PC-3 (cell line): ENCODE measurements around the gene LINGO4. TPM values are rescaled to one million over a fixed set of nuclear protein-coding genes. Genes with fewer than 3 reads are reported as not detected.

Source experiments
- ATAC-seq: fragments of 200-7000 bp; cut with Tn5 transposase; 2 replicates; pipeline ENCODE4 v1.9.1; 2020; ENCODE audit warnings: mild to moderate bottlenecking, moderate library complexity
- BruUV-seq: library from RNA; stranded (reverse); fragments of 400-500 nt; replicated peaks from 2 replicates; lab custom pipeline; 2021; lab: Mats Ljungman, UMichigan
- CTCF ChIA-PET: fragments of 300-600 bp; sonication (Branson Sonifier 250); formaldehyde crosslinking; loops from one replicate; lab custom pipeline; 2022; ENCODE audit warnings: antibody characterized with exemption; lab: Charles Lee
- POLR2A ChIA-PET: fragments of 300-600 bp; sonication (Branson Sonifier 250); formaldehyde crosslinking; loops from one replicate; lab custom pipeline; 2022; ENCODE audit warnings: antibody characterized with exemption; ENCODE audit not compliant: unreplicated experiment; lab: Charles Lee
- DNase-seq: peaks from one replicate; pipeline ENCODE4 v3.0.0-alpha.2; 2015
- H2AFZ ChIP-seq: fragments of 300-600 bp; sonication (generic); 2 replicates; pipeline ENCODE4 v1.6.0; 2016; ENCODE audit warnings: antibody characterized with exemption, low read length
- H3F3A ChIP-seq: fragments of 300-600 bp; sonication (generic); one replicate; pipeline ENCODE4 v1.6.0; 2017; ENCODE audit warnings: antibody characterized with exemption, low read length, control low read depth, mild to moderate bottlenecking; ENCODE audit not compliant: unreplicated experiment
- H3K27ac ChIP-seq: fragments of 300-600 bp; sonication (generic); 2 replicates; pipeline ENCODE4 v1.5.1; 2016; ENCODE audit warnings: mild to moderate bottlenecking, low read length
- H3K27me3 ChIP-seq: fragments of 300-600 bp; sonication (generic); 2 replicates; pipeline ENCODE4 v1.6.1; 2016; ENCODE audit warnings: low read length, mixed read lengths
- H3K36me3 ChIP-seq: fragments of 300-600 bp; sonication (generic); 2 replicates; pipeline ENCODE4 v1.6.1; 2016; ENCODE audit warnings: low read depth, mixed run types, low read length, mixed read lengths
- H3K4me1 ChIP-seq: fragments of 300-600 bp; sonication (generic); 2 replicates; pipeline ENCODE4 v1.5.1; 2016; ENCODE audit warnings: low read length; ENCODE audit not compliant: insufficient read depth
- H3K4me2 ChIP-seq: fragments of 300-600 bp; sonication (generic); 2 replicates; pipeline ENCODE4 v1.6.0; 2016; ENCODE audit warnings: low read length
- H3K4me3 ChIP-seq: fragments of 300-600 bp; sonication (generic); 2 replicates; pipeline ENCODE4 v1.5.1; 2016; ENCODE audit warnings: mild to moderate bottlenecking, low read length, mixed read lengths
- H3K79me2 ChIP-seq: fragments of 300-600 bp; sonication (generic); 2 replicates; pipeline ENCODE4 v1.6.1; 2017; ENCODE audit warnings: low read length, mixed read lengths
- H3K9ac ChIP-seq: fragments of 300-600 bp; sonication (generic); 2 replicates; pipeline ENCODE4 v1.6.0; 2016; ENCODE audit warnings: mild to moderate bottlenecking, low read length
- H3K9me2 ChIP-seq: fragments of 300-600 bp; sonication (generic); replicated peaks from 2 replicates; pipeline ENCODE4 v1.6.1; 2016; ENCODE audit warnings: mixed run types, low read length, mixed read lengths
- H3K9me3 ChIP-seq: fragments of 300-600 bp; sonication (generic); 2 replicates; pipeline ENCODE4 v1.6.1; 2016; ENCODE audit warnings: low read length, mixed read lengths
- H4K20me1 ChIP-seq: fragments of 300-600 bp; sonication (generic); 2 replicates; pipeline ENCODE4 v1.6.1; 2016; ENCODE audit warnings: low read length, mixed read lengths
- EZH2 ChIP-seq: fragments of 300-600 bp; sonication (generic); IDR thresholded peaks from one replicate; pipeline ENCODE4 v1.6.1; 2017; ENCODE audit warnings: antibody characterized with exemption, mild to moderate bottlenecking, low read length; ENCODE audit not compliant: unreplicated experiment
- EZH2phosphoT487 ChIP-seq: fragments of 300-600 bp; sonication (generic); IDR thresholded peaks from 2 replicates; pipeline ENCODE4 v1.6.1; 2018; ENCODE audit warnings: mild to moderate bottlenecking, antibody characterized with exemption, low read length, borderline replicate concordance
- intact Hi-C: fragments of 100-400 bp; cut with micrococcal nuclease; formaldehyde crosslinking; loops from 2 replicates; pipeline ENCODE4 v1.9.0; 2023
- total RNA-seq: library from RNA; depleted of rRNA; stranded (reverse); fragments of >200 nt; gene quantifications from 2 replicates; pipeline ENCODE4 v1.2.3, GENCODE V29; 2014
- TF ChIP-seq, protein P1 (sequence below): fragments of 300-600 bp; sonication (generic); conservative IDR thresholded peaks from 2 replicates; pipeline ENCODE4 v1.5.1; 2017; ENCODE audit warnings: antibody characterized with exemption, low read depth, mild to moderate bottlenecking, low read length

Gene LINGO4
- total RNA-seq, 1 experiment from 2014 or later, result not detected

DNA sequence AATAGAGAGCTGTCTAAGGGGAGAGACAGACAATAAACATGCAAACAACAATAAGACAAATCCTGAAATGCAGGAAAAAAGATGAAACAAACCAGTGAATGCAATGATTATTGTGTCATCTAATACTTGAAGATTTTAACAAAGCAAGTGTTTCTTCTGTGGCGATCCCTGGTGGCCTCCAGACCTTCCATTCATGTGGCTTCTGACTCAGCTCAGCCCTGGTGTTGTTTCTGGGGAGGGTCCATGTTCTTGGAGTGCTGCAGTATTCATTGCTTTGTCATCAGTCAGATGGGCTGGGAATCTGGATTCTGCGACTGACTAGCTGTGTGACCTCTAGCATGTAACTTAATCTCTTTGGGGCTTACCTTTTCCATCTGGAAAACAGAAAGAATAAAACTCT, 35.9 kb upstream of the LINGO4 start:
- H3K4me3 ChIP-seq, result peak overlapping the region; percentile 73; the same call in 1 of the 2 replicates
- ChIA-PET POLR2A (interaction anchor here (0.6 kb wide), 1 partner anchor 40 kb away, joined by 4 read pairs; no protein-coding TSS in a partner anchor), CTCF (interaction anchor here (2.1 kb wide), 1 partner anchor 161 kb away, joined by 6 read pairs; no protein-coding TSS in a partner anchor)
- H3K4me1 ChIP-seq, result peaks cover 50% of the 10 kb centered on the region
- H3K9ac ChIP-seq, result no peak overlapping the region
- H3K36me3 ChIP-seq, result no peaks in the 10 kb centered on the region
- DNase-seq (peak; percentile 82), ATAC-seq (no peak)
- no peaks in the 10 kb centered on the region for H3K9me2 ChIP-seq
- no peaks in the 10 kb centered on the region for H3F3A ChIP-seq
- intact Hi-C loops, result no loop called here
- H3K4me2 ChIP-seq, result peak overlapping the region; percentile 97
- H3K9me3 ChIP-seq, result no peaks in the 10 kb centered on the region
- H4K20me1 ChIP-seq, result no peaks in the 10 kb centered on the region
- H3K27ac ChIP-seq, result peak overlapping the region; percentile 97
- BruUV-seq, result no TSS peak
- TF ChIP-seq, protein P1, sequence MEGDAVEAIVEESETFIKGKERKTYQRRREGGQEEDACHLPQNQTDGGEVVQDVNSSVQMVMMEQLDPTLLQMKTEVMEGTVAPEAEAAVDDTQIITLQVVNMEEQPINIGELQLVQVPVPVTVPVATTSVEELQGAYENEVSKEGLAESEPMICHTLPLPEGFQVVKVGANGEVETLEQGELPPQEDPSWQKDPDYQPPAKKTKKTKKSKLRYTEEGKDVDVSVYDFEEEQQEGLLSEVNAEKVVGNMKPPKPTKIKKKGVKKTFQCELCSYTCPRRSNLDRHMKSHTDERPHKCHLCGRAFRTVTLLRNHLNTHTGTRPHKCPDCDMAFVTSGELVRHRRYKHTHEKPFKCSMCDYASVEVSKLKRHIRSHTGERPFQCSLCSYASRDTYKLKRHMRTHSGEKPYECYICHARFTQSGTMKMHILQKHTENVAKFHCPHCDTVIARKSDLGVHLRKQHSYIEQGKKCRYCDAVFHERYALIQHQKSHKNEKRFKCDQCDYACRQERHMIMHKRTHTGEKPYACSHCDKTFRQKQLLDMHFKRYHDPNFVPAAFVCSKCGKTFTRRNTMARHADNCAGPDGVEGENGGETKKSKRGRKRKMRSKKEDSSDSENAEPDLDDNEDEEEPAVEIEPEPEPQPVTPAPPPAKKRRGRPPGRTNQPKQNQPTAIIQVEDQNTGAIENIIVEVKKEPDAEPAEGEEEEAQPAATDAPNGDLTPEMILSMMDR, result no peak
- TF ChIP-seq EZH2phosphoT487 (no peak), EZH2 (no peak)
- no peak overlapping the region for H2AFZ ChIP-seq
- no peaks in the 10 kb centered on the region for H3K27me3 ChIP-seq
- peaks cover 3% of the 10 kb centered on the region; the same call in 1 of the 2 replicates for H3K79me2 ChIP-seq

DNA sequence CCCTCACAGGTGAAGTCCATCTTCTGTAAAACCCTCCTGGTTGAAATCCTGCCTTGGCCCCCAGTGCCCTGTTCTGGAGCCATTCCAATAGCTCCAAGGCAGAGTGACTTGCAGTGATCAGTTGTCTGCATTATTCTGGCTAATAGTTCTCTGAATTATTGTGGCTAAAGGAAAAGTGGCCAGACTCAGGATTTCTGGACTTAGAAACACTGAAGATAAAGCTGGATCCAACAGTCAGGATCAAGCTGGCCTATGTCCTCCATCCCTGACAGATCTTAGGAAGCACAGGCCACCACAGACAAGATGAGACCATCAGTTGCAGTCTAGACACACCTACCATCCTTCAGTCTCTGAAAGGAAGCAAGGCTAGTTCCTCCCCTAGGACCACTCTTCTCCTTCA, 35.2 kb upstream of the LINGO4 start:
- intact Hi-C loops, result no loop called here
- ChIA-PET POLR2A (interaction anchor here (0.6 kb wide), 1 partner anchor 63 kb away, joined by 3 read pairs; no protein-coding TSS in a partner anchor), CTCF (interaction anchor here (0.9 to 2.1 kb wide), 3 partner anchors 10 to 161 kb away, joined by 3 to 6 read pairs (median 3); no protein-coding TSS in a partner anchor)
- H3K9me2 ChIP-seq, result no peaks in the 10 kb centered on the region
- ATAC-seq (no peak), DNase-seq (peak; percentile 10)
- no peak for TF ChIP-seq EZH2phosphoT487
- TF ChIP-seq, protein P1, result no peak
- no peak for TF ChIP-seq EZH2
- no TSS peak for BruUV-seq
- peak overlapping the region; percentile 88; the same call in 1 of the 2 replicates for H2AFZ ChIP-seq
- no peaks in the 10 kb centered on the region for H4K20me1 ChIP-seq
- H3K4me1 ChIP-seq, result peaks cover 51% of the 10 kb centered on the region
- peak overlapping the region; percentile 73 for H3K4me3 ChIP-seq
- no peaks in the 10 kb centered on the region for H3K36me3 ChIP-seq
- H3K9me3 ChIP-seq, result no peaks in the 10 kb centered on the region
- no peaks in the 10 kb centered on the region for H3F3A ChIP-seq
- peak overlapping the region; percentile 96 for H3K9ac ChIP-seq
- no peaks in the 10 kb centered on the region for H3K27me3 ChIP-seq
- peak overlapping the region; percentile 97 for H3K4me2 ChIP-seq
- peaks cover 3% of the 10 kb centered on the region; the same call in 1 of the 2 replicates for H3K79me2 ChIP-seq
- peak overlapping the region; percentile 97 for H3K27ac ChIP-seq
